CD14-positive monocyte (primary cell): Measurements from ENCODE around the gene CCDC34. TPM values are rescaled to one million over a fixed set of nuclear protein-coding genes. Genes with fewer than 3 reads are reported as not detected.

ENCODE experiments used
- DNase-seq, 3 donors: peaks; one replicate each; pipeline ENCODE4 v3.0.0-alpha.2; 2011 to 2022
- H2AFZ ChIP-seq: 2 replicates; pipeline ENCODE4 v1.6.0; 2012; ENCODE audit warnings: mild to moderate bottlenecking, low read depth, low read length, inconsistent platforms; ENCODE audit not compliant: insufficient read depth, poor library complexity, severe bottlenecking
- H3K27ac ChIP-seq, 2 donors: 1 replicate in 1 of 2; 2 replicates in 1 of 2; pipeline ENCODE4 v1.5.1; 2012 to 2013; ENCODE audit warnings: low read length in 2 of 2, control low read depth in 1 of 2, inconsistent platforms in 1 of 2, low read depth in 1 of 2, mild to moderate bottlenecking in 1 of 2
- H3K27me3 ChIP-seq, 2 donors: one replicate each; pipeline versions ENCODE4 v1.6.0 to v1.6.1; 2011 to 2013; ENCODE audit warnings: low read length in 2 of 2; ENCODE audit not compliant: control insufficient read depth in 2 of 2, insufficient read depth in 2 of 2
- H3K36me3 ChIP-seq, 2 donors: replicated peaks in 1 of 2; 1 replicate in 1 of 2; 2 replicates in 1 of 2; pipeline versions ENCODE4 v1.5.1 to v1.6.1; 2012 to 2013; ENCODE audit warnings: low read length in 2 of 2, control low read depth in 1 of 2, inconsistent platforms in 1 of 2, mild to moderate bottlenecking in 1 of 2; ENCODE audit not compliant: insufficient read depth in 2 of 2, control insufficient read depth in 1 of 2
- H3K4me1 ChIP-seq, 2 donors: 1 replicate in 1 of 2; 2 replicates in 1 of 2; pipeline versions ENCODE4 v1.5.1 to v1.6.1; 2012 to 2013; ENCODE audit warnings: low read length in 2 of 2, control low read depth in 1 of 2, inconsistent platforms in 1 of 2, mild to moderate bottlenecking in 1 of 2, moderate library complexity in 1 of 2; ENCODE audit not compliant: insufficient read depth in 2 of 2, control insufficient read depth in 1 of 2
- H3K4me2 ChIP-seq: replicated peaks from 2 replicates; pipeline ENCODE3; 2012; ENCODE audit warnings: low read length, moderate library complexity, mild to moderate bottlenecking; ENCODE audit not compliant: poor library complexity, severe bottlenecking; ENCODE audit errors: extremely low read depth
- H3K4me3 ChIP-seq, 3 experiments: fragments of 200-600 bp in 1 of 3; sonication (generic) in 1 of 3; replicated peaks in 1 of 3; 1 replicate in 2 of 3; 2 replicates in 1 of 3; pipeline ENCODE4 v1.5.1; 2011 to 2013; ENCODE audit warnings: low read length in 3 of 3, mild to moderate bottlenecking in 3 of 3, control low read depth in 2 of 3, low read depth in 2 of 3, inconsistent platforms in 1 of 3, moderate library complexity in 1 of 3
- H3K79me2 ChIP-seq: 2 replicates; pipeline ENCODE4 v1.6.0; 2012; ENCODE audit warnings: mild to moderate bottlenecking, control low read depth, inconsistent platforms, low read length, moderate library complexity; ENCODE audit not compliant: insufficient read depth
- H3K9ac ChIP-seq: 2 replicates; pipeline ENCODE4 v1.6.0; 2017; ENCODE audit warnings: low read length, mild to moderate bottlenecking; ENCODE audit not compliant: insufficient read depth, poor library complexity, severe bottlenecking
- H3K9me3 ChIP-seq, 2 donors: replicated peaks in 1 of 2; 1 replicate in 1 of 2; 2 replicates in 1 of 2; pipeline versions ENCODE4 v1.5.1 to v1.6.1; 2012 to 2013; ENCODE audit warnings: low read length in 2 of 2, control low read depth in 1 of 2; ENCODE audit not compliant: control insufficient read depth in 1 of 2, insufficient read depth in 1 of 2
- H4K20me1 ChIP-seq: 2 replicates; pipeline ENCODE4 v1.6.0; 2012; ENCODE audit warnings: mild to moderate bottlenecking, low read length, control low read depth, moderate library complexity; ENCODE audit not compliant: insufficient read depth
- H3K27ac Mint-ChIP-seq, 7 donors: one replicate each; pipeline ENCODE4 v1.8.0; 2020; ENCODE audit warnings: mild to moderate bottlenecking in 7 of 7, mixed read lengths in 7 of 7, moderate library complexity in 6 of 7, inconsistent platforms in 2 of 7
- H3K27me3 Mint-ChIP-seq, 3 donors: one replicate each; pipeline ENCODE4 v1.8.0; 2021 to 2022; ENCODE audit warnings: low read depth in 3 of 3, mild to moderate bottlenecking in 3 of 3, mixed read lengths in 3 of 3, moderate library complexity in 3 of 3, inconsistent platforms in 1 of 3
- H3K36me3 Mint-ChIP-seq, 2 donors: one replicate each; pipeline ENCODE4 v1.8.0; 2020; ENCODE audit warnings: mixed read lengths in 2 of 2, inconsistent platforms in 1 of 2, mild to moderate bottlenecking in 1 of 2
- H3K4me1 Mint-ChIP-seq: one replicate; pipeline ENCODE4 v1.8.0; 2020; ENCODE audit warnings: mild to moderate bottlenecking, mixed read lengths
- H3K4me3 Mint-ChIP-seq, 2 donors: one replicate each; pipeline ENCODE4 v1.8.0; 2020; ENCODE audit warnings: mild to moderate bottlenecking in 2 of 2, mixed read lengths in 2 of 2, moderate library complexity in 1 of 2
- H3K9me3 Mint-ChIP-seq, 7 donors: one replicate each; pipeline ENCODE4 v1.8.0; 2020 to 2022; ENCODE audit warnings: mixed read lengths in 7 of 7, mild to moderate bottlenecking in 6 of 7, moderate library complexity in 6 of 7, inconsistent platforms in 2 of 7
- WGBS: methylation state at CpG from one replicate; pipeline ENCODE4 v1.1.5; 2013; ENCODE audit warnings: missing lambda C conversion rate; ENCODE audit not compliant: insufficient coverage; 5-methylcytosine and 5-hydroxymethylcytosine counted together
- intact Hi-C, 2 donors: fragments of 100-400 bp; cut with micrococcal nuclease; formaldehyde crosslinking; loops; one replicate each; pipeline versions ENCODE4 v1.15.0 to v1.15.1; 2023
- polyA plus RNA-seq, 3 donors: library from polyadenylated mRNA; depleted of rRNA in 1 of 3; unstranded in 2 of 3; stranded (reverse) in 1 of 3; fragments of 300-500 nt in 2 of 3; fragments of >200 nt in 1 of 3; fragmentation: Illumina TruSeq in 2 of 3; gene quantifications; 1 replicate in 2 of 3; 2 replicates in 1 of 3; pipeline ENCODE4 v1.2.3, GENCODE V29; 2012 to 2021
- TF ChIP-seq, protein P1 (sequence below): fragments of 200-600 bp; IDR thresholded peaks from one replicate; pipeline ENCODE4 v1.8.0; 2022; ENCODE audit warnings: antibody characterized with exemption, mild to moderate bottlenecking

CCDC34 gene
- polyA plus RNA-seq, 3 donors, result 0.08 to 0.11 (median 0.11) TPM

DNA sequence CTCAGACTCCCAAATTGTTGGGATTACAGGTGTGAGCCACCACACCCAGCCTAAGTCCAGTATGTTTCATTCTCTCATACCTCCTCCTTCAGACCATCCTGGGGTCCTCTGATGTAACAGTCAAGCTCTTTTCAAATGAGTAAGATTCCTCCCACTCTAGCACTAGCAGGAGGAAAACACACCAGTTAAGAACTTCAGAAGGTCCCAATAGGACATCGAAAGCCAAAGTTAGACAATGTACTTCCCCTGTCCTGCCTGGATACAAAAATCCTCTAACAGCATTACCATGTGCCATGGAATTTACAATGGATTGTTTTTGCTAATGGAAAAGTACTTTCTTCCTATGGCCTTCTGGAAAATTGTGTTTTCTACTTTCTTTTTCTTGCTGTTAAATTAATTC lies 67.1 kb downstream of the CCDC34 start:
- Histone ChIP-seq H4K20me1 (no peaks in the 10 kb centered on the region), H3K4me2 (no peak overlapping the region), H3K4me3 (no peak overlapping the region), H3K27me3 (no peaks in the 10 kb centered on the region), H3K9me3 (peaks cover 4 to 6% of the 10 kb centered on the region in 2 donors), H3K4me1 (no peaks in the 10 kb centered on the region), H3K9ac (no peak overlapping the region), H3K27ac (no peak overlapping the region), H3K36me3 (no peaks in the 10 kb centered on the region), H2AFZ (no peak overlapping the region), H3K79me2 (no peaks in the 10 kb centered on the region)
- no CpG with 5 or more reads among the region's 1 CpG for WGBS
- TF ChIP-seq, protein P1, sequence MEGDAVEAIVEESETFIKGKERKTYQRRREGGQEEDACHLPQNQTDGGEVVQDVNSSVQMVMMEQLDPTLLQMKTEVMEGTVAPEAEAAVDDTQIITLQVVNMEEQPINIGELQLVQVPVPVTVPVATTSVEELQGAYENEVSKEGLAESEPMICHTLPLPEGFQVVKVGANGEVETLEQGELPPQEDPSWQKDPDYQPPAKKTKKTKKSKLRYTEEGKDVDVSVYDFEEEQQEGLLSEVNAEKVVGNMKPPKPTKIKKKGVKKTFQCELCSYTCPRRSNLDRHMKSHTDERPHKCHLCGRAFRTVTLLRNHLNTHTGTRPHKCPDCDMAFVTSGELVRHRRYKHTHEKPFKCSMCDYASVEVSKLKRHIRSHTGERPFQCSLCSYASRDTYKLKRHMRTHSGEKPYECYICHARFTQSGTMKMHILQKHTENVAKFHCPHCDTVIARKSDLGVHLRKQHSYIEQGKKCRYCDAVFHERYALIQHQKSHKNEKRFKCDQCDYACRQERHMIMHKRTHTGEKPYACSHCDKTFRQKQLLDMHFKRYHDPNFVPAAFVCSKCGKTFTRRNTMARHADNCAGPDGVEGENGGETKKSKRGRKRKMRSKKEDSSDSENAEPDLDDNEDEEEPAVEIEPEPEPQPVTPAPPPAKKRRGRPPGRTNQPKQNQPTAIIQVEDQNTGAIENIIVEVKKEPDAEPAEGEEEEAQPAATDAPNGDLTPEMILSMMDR, result no peak
- H3K36me3 Mint-ChIP-seq, result no peaks in the 10 kb centered on the region
- no peak for DNase-seq
- H3K9me3 Mint-ChIP-seq, result peaks cover 3 to 15% (median 3%) of the 10 kb centered on the region in 7 donors
- H3K4me1 Mint-ChIP-seq, result no peaks in the 10 kb centered on the region
- peaks cover 0 to 1% (median 1%) of the 10 kb centered on the region in 3 donors for H3K27me3 Mint-ChIP-seq
- intact Hi-C loops, result no loop called here
- H3K4me3 Mint-ChIP-seq, result no peak overlapping the region
- no peak overlapping the region for H3K27ac Mint-ChIP-seq

DNA sequence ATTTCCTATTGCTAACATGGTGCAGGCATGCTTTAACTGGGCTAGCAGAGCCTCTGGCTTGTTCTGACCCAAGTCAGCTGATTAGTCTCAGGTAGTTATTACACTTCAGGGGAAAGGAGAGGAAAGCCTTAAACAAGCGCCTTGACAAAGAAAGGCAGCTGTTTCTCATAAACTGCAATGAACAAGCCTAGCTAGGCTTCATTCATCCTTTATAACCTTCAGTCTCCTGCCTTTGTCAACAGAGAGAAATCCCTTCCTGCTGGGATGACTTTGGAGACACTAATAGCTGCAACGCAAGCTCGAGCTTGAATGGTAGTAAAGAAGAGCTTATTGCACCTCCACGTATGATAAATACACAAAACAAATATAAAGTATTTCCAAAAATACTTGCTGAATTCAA lies 68.4 kb downstream of the CCDC34 start:
- TF ChIP-seq, protein P1, result no peak
- H3K79me2 ChIP-seq, result no peaks in the 10 kb centered on the region
- H3K4me3 Mint-ChIP-seq, result no peak overlapping the region
- no peaks in the 10 kb centered on the region for H3K4me1 ChIP-seq
- no peak overlapping the region for H3K9ac ChIP-seq
- no peak for DNase-seq
- H3K4me1 Mint-ChIP-seq, result no peaks in the 10 kb centered on the region
- H3K27me3 Mint-ChIP-seq, result no peaks in the 10 kb centered on the region
- WGBS, result no CpG with 5 or more reads among the region's 4 CpGs
- no peak overlapping the region for H3K4me3 ChIP-seq
- H3K27ac ChIP-seq, result no peak overlapping the region
- H2AFZ ChIP-seq, result no peak overlapping the region
- no peaks in the 10 kb centered on the region for H3K36me3 Mint-ChIP-seq
- H3K4me2 ChIP-seq, result no peak overlapping the region
- no peaks in the 10 kb centered on the region for H3K27me3 ChIP-seq
- intact Hi-C loops, result no loop called here
- H4K20me1 ChIP-seq, result no peaks in the 10 kb centered on the region
- H3K9me3 ChIP-seq, result peaks cover 4 to 13% of the 10 kb centered on the region in 2 donors
- no peak overlapping the region for H3K27ac Mint-ChIP-seq
- no peaks in the 10 kb centered on the region for H3K36me3 ChIP-seq
- H3K9me3 Mint-ChIP-seq, result peaks cover 3 to 24% (median 4%) of the 10 kb centered on the region in 7 donors
